ENCODE measurements around the gene MUC20. TPM values are rescaled to one million over a fixed set of nuclear protein-coding genes. Genes with fewer than 3 reads are reported as not detected.
"Not testable (repeated sequence)": the region's sequence is repeated elsewhere in the genome, so short reads cannot be mapped to it uniquely, and the experiment has no call there.

Gene MUC20, protein sequence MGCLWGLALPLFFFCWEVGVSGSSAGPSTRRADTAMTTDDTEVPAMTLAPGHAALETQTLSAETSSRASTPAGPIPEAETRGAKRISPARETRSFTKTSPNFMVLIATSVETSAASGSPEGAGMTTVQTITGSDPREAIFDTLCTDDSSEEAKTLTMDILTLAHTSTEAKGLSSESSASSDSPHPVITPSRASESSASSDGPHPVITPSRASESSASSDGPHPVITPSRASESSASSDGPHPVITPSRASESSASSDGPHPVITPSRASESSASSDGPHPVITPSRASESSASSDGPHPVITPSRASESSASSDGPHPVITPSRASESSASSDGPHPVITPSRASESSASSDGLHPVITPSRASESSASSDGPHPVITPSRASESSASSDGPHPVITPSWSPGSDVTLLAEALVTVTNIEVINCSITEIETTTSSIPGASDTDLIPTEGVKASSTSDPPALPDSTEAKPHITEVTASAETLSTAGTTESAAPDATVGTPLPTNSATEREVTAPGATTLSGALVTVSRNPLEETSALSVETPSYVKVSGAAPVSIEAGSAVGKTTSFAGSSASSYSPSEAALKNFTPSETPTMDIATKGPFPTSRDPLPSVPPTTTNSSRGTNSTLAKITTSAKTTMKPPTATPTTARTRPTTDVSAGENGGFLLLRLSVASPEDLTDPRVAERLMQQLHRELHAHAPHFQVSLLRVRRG
- total RNA-seq (2021) (98.1 and 176 TPM in 2 replicates), Bru-seq, nascent RNA (percentile 63 among the genes with signal in this experiment), BruChase-seq, experiment 1, labeled RNA remaining after a 2-hour chase (percentile 93 among the genes with signal in this experiment), BruChase-seq, experiment 2, labeled RNA remaining after a 6-hour chase (percentile 92 among the genes with signal in this experiment)
- long read RNA-seq, transcript MUC20-204 (3 exons, 2,842 nt) = major isoform, 5 of 25 reads
- long read RNA-seq, partial matches to known transcripts = 1 of 25 reads
- long read RNA-seq, other reads (novel, unspliced or antisense) = 15 of 25 reads

DNA sequence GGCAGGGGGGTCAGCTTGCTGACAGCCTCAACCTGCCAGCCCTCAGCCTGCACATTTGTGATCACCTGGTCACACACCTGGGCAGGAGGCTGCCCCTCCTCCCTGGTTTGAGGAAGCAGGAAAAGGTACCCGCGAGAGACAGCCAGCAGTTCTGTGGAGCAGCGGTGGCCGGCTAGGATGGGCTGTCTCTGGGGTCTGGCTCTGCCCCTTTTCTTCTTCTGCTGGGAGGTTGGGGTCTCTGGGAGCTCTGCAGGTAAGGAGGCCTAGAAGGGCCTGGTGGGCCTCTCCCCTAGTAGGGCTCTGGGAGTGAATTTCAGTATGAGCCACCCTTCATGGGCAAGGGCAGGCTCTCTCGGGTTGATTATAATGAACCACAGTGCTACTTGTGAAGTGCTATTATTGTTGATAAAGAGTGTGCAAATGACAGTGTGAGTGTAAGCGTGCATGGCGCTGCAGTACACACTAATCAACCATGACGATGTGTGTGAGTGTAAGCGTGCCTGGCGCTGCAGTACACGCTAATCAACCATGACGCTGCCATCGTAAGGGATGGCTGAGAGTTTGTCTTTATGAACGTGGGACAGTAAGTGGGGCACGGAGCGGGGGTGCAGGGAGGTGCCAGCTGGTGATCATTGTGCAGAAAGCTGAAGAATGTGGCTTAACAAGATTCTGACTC lies at the start of gene MUC20:
Gene MUC20 (plus strand): TSS at position 148 of the 676 bp plus-strand sequence. CDS start 30 bp downstream, at position 178.
- not testable (repeated sequence) for H2AFZ ChIP-seq; H3K9me2 ChIP-seq (ENCODE audit: insufficient read depth); H3K79me2 ChIP-seq (ENCODE audit: low read depth); H3K27me3 ChIP-seq (ENCODE audit: insufficient read depth, low read depth); H4K20me1 ChIP-seq (ENCODE audit: insufficient read depth); H3K9me3 ChIP-seq (ENCODE audit: insufficient read depth, low read depth); H3K36me3 ChIP-seq (ENCODE audit: low read depth)
- peak within 1 kb of the TSS; percentile 48 for H3K4me3 ChIP-seq
- DNase-seq = peak; percentile 91 to 92
- intact Hi-C loops (cut with micrococcal nuclease; ENCODE audit: unreplicated experiment) = loop anchor here (1.0 to 2.0 kb wide), 2 partner anchors 23 to 100 kb away; no protein-coding TSS in a partner anchor
- CTCF ChIA-PET = interaction anchor here (0.6 to 1.0 kb wide), 6 partner anchors 12 to 182 kb away, joined by 3 to 15 read pairs (median 4); no protein-coding TSS in a partner anchor
- peaks cover 48% of the 10 kb centered on the region for H3F3A ChIP-seq (ENCODE audit: insufficient read depth, low read depth)
- TSS peak; percentile 77 for BruUV-seq (replicated peaks)
- peak within 1 kb of the TSS; percentile 93 for H3K27ac ChIP-seq
- POLR2A ChIA-PET (ENCODE audit: unreplicated experiment) = interaction anchor here (0.6 to 0.7 kb wide), 5 partner anchors 94 to 455 kb away, joined by 3 to 19 read pairs (median 5); no protein-coding TSS in a partner anchor
- peak within 1 kb of the TSS; percentile 74 for H3K4me2 ChIP-seq
- peaks cover 60% of the 10 kb centered on the region for H3K4me1 ChIP-seq (replicated peaks; ENCODE audit: insufficient read depth)

DNA sequence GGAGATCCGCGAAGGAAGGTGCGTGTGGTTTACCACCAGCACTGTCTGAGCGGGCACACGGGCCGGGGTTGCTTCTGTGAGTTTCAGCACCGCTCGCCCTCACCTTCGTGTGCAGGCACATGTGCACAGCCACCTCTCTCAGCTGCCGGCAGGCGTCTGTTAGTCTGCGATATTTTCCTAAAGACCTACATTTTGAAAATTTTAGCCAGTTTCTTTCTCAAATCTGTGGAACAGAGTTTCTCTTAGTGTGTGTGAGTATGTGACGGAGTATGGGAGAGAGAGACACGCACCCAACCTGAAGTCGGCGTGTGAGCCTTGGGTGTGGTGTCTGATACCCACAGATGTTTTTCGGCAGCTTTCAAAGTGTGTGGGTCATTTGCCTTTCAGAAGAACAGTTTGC lies 49.5 kb upstream of the MUC20 start:
- intact Hi-C loops (cut with micrococcal nuclease; ENCODE audit: unreplicated experiment); H3K9me3 ChIP-seq (ENCODE audit: insufficient read depth, low read depth); H4K20me1 ChIP-seq (ENCODE audit: insufficient read depth); POLR2A ChIA-PET (ENCODE audit: unreplicated experiment); H3K27ac ChIP-seq; H3K4me3 ChIP-seq; DNase-seq; H3K27me3 ChIP-seq (ENCODE audit: insufficient read depth, low read depth); CTCF ChIA-PET; H3K4me1 ChIP-seq (replicated peaks; ENCODE audit: insufficient read depth); H3K4me2 ChIP-seq; H3K79me2 ChIP-seq (ENCODE audit: low read depth); H2AFZ ChIP-seq; BruUV-seq (replicated peaks); H3F3A ChIP-seq (ENCODE audit: insufficient read depth, low read depth); H3K9me2 ChIP-seq (ENCODE audit: insufficient read depth): not testable (repeated sequence)
- H3K36me3 ChIP-seq (ENCODE audit: low read depth) = peaks cover 13% of the 10 kb centered on the region

DNA sequence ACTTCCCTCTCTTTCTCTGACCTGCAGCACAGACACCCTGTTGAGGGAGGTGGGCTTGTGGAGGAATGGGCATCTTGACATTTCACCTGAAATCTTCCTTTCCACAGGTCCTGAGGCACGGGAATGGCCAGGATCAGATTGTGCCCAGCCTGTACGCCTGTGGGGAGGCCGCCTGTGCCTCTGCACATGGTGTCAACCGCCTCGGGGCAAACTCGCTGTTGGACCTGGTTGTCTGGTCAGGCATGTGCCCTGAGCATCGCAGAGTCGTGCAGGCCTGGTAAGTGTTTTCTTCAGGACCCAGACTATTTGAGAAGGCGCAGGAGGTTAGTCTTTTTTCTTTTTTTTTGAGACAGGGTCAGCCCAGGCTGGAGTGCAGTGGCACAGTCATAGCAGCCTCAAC lies 47.1 kb upstream of the MUC20 start:
- CTCF ChIA-PET; H3K9me2 ChIP-seq (ENCODE audit: insufficient read depth); intact Hi-C loops (cut with micrococcal nuclease; ENCODE audit: unreplicated experiment); H3K79me2 ChIP-seq (ENCODE audit: low read depth); DNase-seq; H3K9me3 ChIP-seq (ENCODE audit: insufficient read depth, low read depth); H3K4me2 ChIP-seq; H3F3A ChIP-seq (ENCODE audit: insufficient read depth, low read depth); BruUV-seq (replicated peaks); H4K20me1 ChIP-seq (ENCODE audit: insufficient read depth); H2AFZ ChIP-seq; H3K27ac ChIP-seq; H3K4me3 ChIP-seq; H3K4me1 ChIP-seq (replicated peaks; ENCODE audit: insufficient read depth); H3K27me3 ChIP-seq (ENCODE audit: insufficient read depth, low read depth); POLR2A ChIA-PET (ENCODE audit: unreplicated experiment): not testable (repeated sequence)
- peaks cover 13% of the 10 kb centered on the region for H3K36me3 ChIP-seq (ENCODE audit: low read depth)

DNA sequence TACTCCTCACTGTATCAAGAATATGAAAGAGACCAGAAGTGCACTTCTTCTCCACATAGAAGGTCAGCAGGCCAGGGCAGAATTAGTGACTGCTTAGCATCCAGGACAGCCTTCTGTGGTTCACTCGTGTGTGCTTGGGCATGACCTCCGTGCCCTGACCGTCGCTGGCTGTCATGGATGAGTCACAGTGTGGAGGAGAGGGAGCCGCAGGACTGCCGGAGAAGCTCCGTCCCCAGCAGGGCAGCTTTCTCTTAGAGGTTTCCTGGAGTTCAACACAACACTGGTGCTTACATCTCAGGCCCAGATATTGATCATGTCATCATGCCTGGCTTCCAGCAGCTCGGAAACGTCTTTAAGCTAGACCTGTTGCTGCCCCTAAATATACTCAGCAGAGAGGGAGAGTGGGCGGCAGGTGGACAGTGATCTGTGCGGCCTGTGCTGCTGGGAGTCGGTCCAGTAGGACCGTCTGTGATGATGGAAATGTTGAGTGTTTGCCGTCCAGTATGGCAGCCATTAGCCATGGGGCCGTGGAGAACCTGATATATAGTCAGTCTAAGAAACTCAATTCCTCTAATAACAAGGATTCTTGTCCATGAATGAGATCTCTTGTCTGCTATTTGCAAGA lies 42.3 kb upstream of the MUC20 start:
- H3K4me2 ChIP-seq; H3K9me3 ChIP-seq (ENCODE audit: insufficient read depth, low read depth); POLR2A ChIA-PET (ENCODE audit: unreplicated experiment); intact Hi-C loops (cut with micrococcal nuclease; ENCODE audit: unreplicated experiment); CTCF ChIA-PET; DNase-seq; H3K79me2 ChIP-seq (ENCODE audit: low read depth); H2AFZ ChIP-seq; H3K4me1 ChIP-seq (replicated peaks; ENCODE audit: insufficient read depth); H3K27me3 ChIP-seq (ENCODE audit: insufficient read depth, low read depth); H3K27ac ChIP-seq; BruUV-seq (replicated peaks); H3K4me3 ChIP-seq; H4K20me1 ChIP-seq (ENCODE audit: insufficient read depth); H3F3A ChIP-seq (ENCODE audit: insufficient read depth, low read depth); H3K9me2 ChIP-seq (ENCODE audit: insufficient read depth): not testable (repeated sequence)
- peaks cover 21% of the 10 kb centered on the region for H3K36me3 ChIP-seq (ENCODE audit: low read depth)

DNA sequence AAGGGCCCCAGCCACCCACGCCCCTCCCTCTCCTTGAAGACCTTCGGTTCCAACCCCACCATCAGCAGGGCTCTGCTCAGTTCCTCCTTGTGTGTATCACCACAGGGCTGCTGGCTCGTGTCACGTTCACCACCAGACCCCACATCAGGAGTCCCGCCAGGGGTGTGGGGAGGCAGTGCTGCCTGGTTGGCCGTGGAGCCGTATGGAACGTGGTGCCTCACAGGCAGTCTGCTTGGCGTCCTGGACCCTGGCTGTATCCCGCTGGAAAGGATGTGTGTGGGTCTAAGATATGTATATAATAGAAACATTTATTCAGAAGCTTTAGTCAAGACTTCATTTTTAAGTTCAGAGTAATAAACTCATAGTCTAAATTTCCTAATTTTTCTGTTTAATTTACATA lies 40.1 kb upstream of the MUC20 start:
- DNase-seq; POLR2A ChIA-PET (ENCODE audit: unreplicated experiment); intact Hi-C loops (cut with micrococcal nuclease; ENCODE audit: unreplicated experiment); H2AFZ ChIP-seq; H3K27me3 ChIP-seq (ENCODE audit: insufficient read depth, low read depth); H3K9me3 ChIP-seq (ENCODE audit: insufficient read depth, low read depth); H3K4me3 ChIP-seq; CTCF ChIA-PET; H3K9me2 ChIP-seq (ENCODE audit: insufficient read depth); H4K20me1 ChIP-seq (ENCODE audit: insufficient read depth); H3K79me2 ChIP-seq (ENCODE audit: low read depth); H3F3A ChIP-seq (ENCODE audit: insufficient read depth, low read depth); BruUV-seq (replicated peaks); H3K27ac ChIP-seq; H3K4me2 ChIP-seq; H3K4me1 ChIP-seq (replicated peaks; ENCODE audit: insufficient read depth): not testable (repeated sequence)
- peaks cover 19% of the 10 kb centered on the region for H3K36me3 ChIP-seq (ENCODE audit: low read depth)

DNA sequence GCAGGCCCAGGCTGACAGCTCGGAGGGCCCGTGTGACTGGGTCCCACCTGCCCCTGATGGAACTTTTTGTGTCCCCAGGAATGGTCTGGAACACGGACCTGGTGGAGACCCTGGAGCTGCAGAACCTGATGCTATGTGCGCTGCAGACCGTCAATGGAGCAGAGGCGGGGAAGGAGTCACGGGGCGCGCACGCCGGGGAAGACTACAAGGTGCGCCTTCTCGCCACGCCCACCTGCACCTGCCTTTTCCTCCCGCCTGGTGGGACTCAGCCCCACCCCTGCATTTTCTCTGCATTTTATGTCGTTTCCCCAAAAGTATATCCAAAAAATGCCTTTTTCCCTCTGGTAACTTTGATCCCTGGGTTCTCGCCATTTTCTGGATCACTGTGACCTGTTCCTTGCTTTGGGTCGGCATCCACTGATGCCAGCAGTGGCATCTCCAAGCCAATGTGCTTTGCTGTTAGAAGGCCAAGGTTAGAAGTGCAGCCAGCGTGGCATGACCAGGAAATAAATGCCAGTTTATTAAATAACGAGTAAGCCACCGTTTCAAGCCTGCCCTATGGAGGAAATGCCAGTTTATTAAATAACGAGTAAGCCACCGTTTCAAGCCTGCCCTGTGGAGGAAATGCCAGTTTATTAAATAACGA lies 39.2 kb upstream of the MUC20 start:
- H3K4me2 ChIP-seq; H3K9me3 ChIP-seq (ENCODE audit: insufficient read depth, low read depth); H4K20me1 ChIP-seq (ENCODE audit: insufficient read depth); POLR2A ChIA-PET (ENCODE audit: unreplicated experiment); BruUV-seq (replicated peaks); H3F3A ChIP-seq (ENCODE audit: insufficient read depth, low read depth); DNase-seq; CTCF ChIA-PET; H3K27ac ChIP-seq; H3K4me1 ChIP-seq (replicated peaks; ENCODE audit: insufficient read depth); H2AFZ ChIP-seq; H3K4me3 ChIP-seq; H3K79me2 ChIP-seq (ENCODE audit: low read depth); H3K9me2 ChIP-seq (ENCODE audit: insufficient read depth); H3K27me3 ChIP-seq (ENCODE audit: insufficient read depth, low read depth); intact Hi-C loops (cut with micrococcal nuclease; ENCODE audit: unreplicated experiment): not testable (repeated sequence)
- peaks cover 27% of the 10 kb centered on the region for H3K36me3 ChIP-seq (ENCODE audit: low read depth)
